K562 (cell line): ENCODE results near the gene R3HDM1. TPM values are rescaled to one million over a fixed set of nuclear protein-coding genes. Genes with fewer than 3 reads are reported as not detected.

Experiments used
- ATAC-seq: fragments of 200-7000 bp; cut with Tn5 transposase; 3 replicates; pipeline ENCODE4 v1.9.1; 2020; ENCODE audit warnings: moderate library complexity
- BruUV-seq: library from RNA; stranded (reverse); fragments of 400-500 nt; replicated peaks from 2 replicates; lab custom pipeline; 2021; lab: Mats Ljungman, UMichigan
- CTCF ChIA-PET: fragments of 300-600 bp; formaldehyde crosslinking; extraction: SDS; loops from one replicate; lab custom pipeline; 2021; ENCODE audit warnings: low intra/inter-chr PET ratio; lab: Yijun Ruan, JAX
- POLR2A ChIA-PET: fragments of 300-600, 350-650 bp; sonication (Branson Sonifier 250); formaldehyde crosslinking; extraction: SDS; loops from one replicate; lab custom pipeline; 2021; ENCODE audit warnings: antibody characterized with exemption, inconsistent platforms; lab: Yijun Ruan, JAX
- DNase-seq, 4 experiments: peaks; one replicate each; pipeline versions ENCODE4 v3.0.0 to v3.0.0-alpha.2; 2011 to 2018; ENCODE audit warnings: low spot score in 3 of 4, mixed read lengths in 3 of 4; ENCODE audit errors: extremely low read depth in 1 of 4
- FAIRE-seq: peaks from 2 replicates; lab custom pipeline; 2011; peaks lifted over from hg19 to GRCh38; lab: Jason Lieb, UNC
- H2AFZ ChIP-seq: 2 replicates; pipeline ENCODE4 v1.6.0; 2011; ENCODE audit warnings: low read depth, low read length, control low read depth, inconsistent platforms
- H3K27ac ChIP-seq: fragments of 200-600 bp; 3 replicates; pipeline ENCODE4 v1.8.0; 2011; ENCODE audit warnings: low read depth, mild to moderate bottlenecking, control low read depth, inconsistent platforms, low read length, moderate library complexity, mixed read lengths; ENCODE audit errors: extremely low read depth
- H3K27me3 ChIP-seq, 2 experiments: fragments of 300-600 bp in 1 of 2; 2 replicates in 1 of 2; 3 replicates in 1 of 2; pipeline versions ENCODE4 v1.6.0 to v1.8.0; 2011; ENCODE audit warnings: inconsistent platforms in 2 of 2, low read length in 2 of 2, mild to moderate bottlenecking in 1 of 2, mixed read lengths in 1 of 2, moderate library complexity in 1 of 2; ENCODE audit not compliant: control insufficient read depth in 2 of 2, insufficient read depth in 2 of 2
- H3K36me3 ChIP-seq: fragments of 300-600 bp; 3 replicates; pipeline ENCODE4 v1.8.0; 2011; ENCODE audit warnings: mild to moderate bottlenecking, low read length, inconsistent platforms; ENCODE audit not compliant: control insufficient read depth, insufficient read depth
- H3K4me1 ChIP-seq, 2 experiments: fragments of 200-600 bp in 1 of 2; replicated peaks in 1 of 2; 2 replicates in 1 of 2; 3 replicates in 1 of 2; pipeline versions ENCODE4 v1.5.1 to v1.8.0; 2011; ENCODE audit warnings: inconsistent platforms in 2 of 2, low read length in 2 of 2, mild to moderate bottlenecking in 1 of 2, mixed read lengths in 1 of 2, moderate library complexity in 1 of 2; ENCODE audit not compliant: control insufficient read depth in 2 of 2, insufficient read depth in 2 of 2
- H3K4me2 ChIP-seq: 2 replicates; pipeline ENCODE4 v1.6.1; 2011; ENCODE audit warnings: low read length, control low read depth, inconsistent platforms, mixed read lengths; ENCODE audit not compliant: insufficient read depth
- H3K4me3 ChIP-seq: fragments of 200-600 bp; sonication (generic), shearing (Covaris generic); 2 replicates; pipeline ENCODE4 v1.5.1; 2016; ENCODE audit warnings: control low read depth, inconsistent platforms
- H3K79me2 ChIP-seq: fragments of 200-600 bp; 3 replicates; pipeline ENCODE4 v1.8.0; 2011; ENCODE audit warnings: low read length, inconsistent platforms; ENCODE audit not compliant: control insufficient read depth, insufficient read depth
- H3K9ac ChIP-seq, 2 experiments: 2 replicates each; pipeline versions ENCODE4 v1.6.0 to v1.6.1; 2011; ENCODE audit warnings: low read depth in 2 of 2, low read length in 2 of 2, control low read depth in 1 of 2, inconsistent platforms in 1 of 2, mild to moderate bottlenecking in 1 of 2, mixed read lengths in 1 of 2; ENCODE audit not compliant: insufficient read depth in 1 of 2
- H3K9me1 ChIP-seq: one replicate; pipeline ENCODE4 v1.6.0; 2011; ENCODE audit warnings: inconsistent platforms, mild to moderate bottlenecking, low read length, moderate library complexity; ENCODE audit not compliant: control insufficient read depth, insufficient read depth
- H3K9me3 ChIP-seq: replicated peaks from 2 replicates; pipeline ENCODE4 v1.5.1; 2011; ENCODE audit warnings: low read depth, low read length, inconsistent platforms; ENCODE audit not compliant: control insufficient read depth, insufficient read depth
- H4K20me1 ChIP-seq: replicated peaks from 2 replicates; pipeline ENCODE4 v1.6.1; 2011; ENCODE audit warnings: low read length, inconsistent platforms, mixed read lengths; ENCODE audit not compliant: control insufficient read depth, insufficient read depth
- CBX5 ChIP-seq: IDR thresholded peaks from 2 replicates; pipeline ENCODE4 v1.6.1; 2014; ENCODE audit warnings: low read depth, borderline replicate concordance
- FOXA3 ChIP-seq, 2 experiments: fragments of 450-650 bp in 1 of 2; sonication (generic) in 1 of 2; formaldehyde crosslinking; IDR thresholded peaks in 1 of 2; conservative IDR thresholded peaks in 1 of 2; 2 replicates each; pipeline versions ENCODE4 v1.4.0 to v1.8.0; 2020 to 2022; ENCODE audit warnings: mild to moderate bottlenecking in 2 of 2, missing genetic modification reagents in 1 of 2
- HDAC3 ChIP-seq: fragments of 450-650 bp; IDR thresholded peaks from 2 replicates; pipeline ENCODE4 v1.6.1; 2018; ENCODE audit warnings: borderline replicate concordance, mild to moderate bottlenecking, moderate library complexity; ENCODE audit not compliant: partially characterized antibody
- HEY1 ChIP-seq: fragments of 250-450 bp; sonication (Bioruptor Pico); IDR thresholded peaks from 2 replicates; pipeline ENCODE4 v1.5.0; 2020; ENCODE audit warnings: mild to moderate bottlenecking, moderate library complexity, borderline replicate concordance
- HMG20B ChIP-seq: fragments of 250-450 bp; sonication (Bioruptor Pico); IDR thresholded peaks from 2 replicates; pipeline ENCODE4 v1.5.0; 2021; ENCODE audit warnings: mild to moderate bottlenecking
- MYBL2 ChIP-seq, 2 experiments: fragments of 450-650 bp in 1 of 2; sonication (generic) in 1 of 2; formaldehyde crosslinking in 1 of 2; IDR thresholded peaks; 2 replicates each; pipeline versions ENCODE4 v1.6.1 to v1.8.1; 2017 to 2022; ENCODE audit warnings: borderline replicate concordance in 1 of 2, inconsistent platforms in 1 of 2, low read depth in 1 of 2, mild to moderate bottlenecking in 1 of 2, missing genetic modification reagents in 1 of 2, moderate library complexity in 1 of 2
- PCBP2 ChIP-seq: fragments of 200-400 bp; formaldehyde crosslinking; IDR thresholded peaks from 2 replicates; pipeline ENCODE4 v1.6.1; 2018; ENCODE audit warnings: low read length, low read depth, mild to moderate bottlenecking, moderate library complexity; ENCODE audit not compliant: poor library complexity, severe bottlenecking
- POLR2G ChIP-seq: fragments of 200-400 bp; formaldehyde crosslinking; IDR thresholded peaks from 2 replicates; pipeline ENCODE4 v1.6.1; 2017; ENCODE audit warnings: low read depth, mild to moderate bottlenecking, antibody characterized with exemption, low read length, moderate library complexity
- ZNF75A ChIP-seq: fragments of 450-650 bp; formaldehyde crosslinking; IDR thresholded peaks from 2 replicates; pipeline ENCODE4 v1.4.0; 2020; ENCODE audit warnings: mild to moderate bottlenecking
- WGBS: fragments of 100-300 bp; shearing (Covaris generic); methylation state at CpG from one replicate; pipeline ENCODE4 v1.1.6; 2016; ENCODE audit warnings: low coverage, mixed read lengths; ENCODE audit not compliant: insufficient coverage; ENCODE audit errors: missing lambda C conversion rate; 5-methylcytosine and 5-hydroxymethylcytosine counted together
- in situ Hi-C: fragments of 300-500 bp; cut with MboI; formaldehyde crosslinking; loops from 4 replicates; pipeline ENCODE4 v1.15.0; 2018; ENCODE audit warnings: inconsistent platforms, mixed read lengths
- intact Hi-C: fragments of 100-400 bp; cut with micrococcal nuclease; formaldehyde crosslinking; loops from 2 replicates; pipeline ENCODE4 v1.14.2; 2022
- polyA plus RNA-seq, 8 experiments: library from polyadenylated mRNA; depleted of rRNA in 4 of 8; stranded (reverse) in 5 of 8; unstranded in 3 of 8; fragments of >200 nt; fragmentation: Nextera tagmentation in 2 of 8; fragmentation: Illumina TruSeq in 1 of 8; extraction: Ambion mirVana in 2 of 8; extraction: Trizol in 1 of 8; gene quantifications; 2 replicates each; pipeline versions ENCODE4 v1.2.1 to v1.2.3, GENCODE V29; 2011 to 2014; ENCODE audit warnings: inconsistent platforms in 1 of 8, missing spikeins in 1 of 8
- total RNA-seq, 7 experiments: library from RNA; depleted of rRNA in 6 of 7; stranded (reverse); fragments of >200 nt in 6 of 7; fragmentation: Illumina TruSeq in 2 of 7; extraction: Trizol in 2 of 7; gene quantifications; 2 replicates each; pipeline versions ENCODE4 v1.2.1 to v1.2.3, GENCODE V29; 2011 to 2021; ENCODE audit warnings: low replicate concordance in 1 of 7

R3HDM1 gene
- total and polyA plus RNA-seq, 9 of the 15 experiments (the other 6 are each of a cell fraction or from before 2014, with no cell fraction given): 12.4 to 89.4 (median 31.0) TPM

- Histone ChIP-seq H3K27ac (no peak overlapping the region), H2AFZ (no peak overlapping the region), H3K4me1 (no peaks in the 10 kb centered on the region), H3K4me3 (no peak overlapping the region), H3K36me3 (peaks cover 20% of the 10 kb centered on the region; the same call in 1 of the 3 replicates), H4K20me1 (no peaks in the 10 kb centered on the region), H3K27me3 (no peaks in the 10 kb centered on the region), H3K4me2 (no peak overlapping the region), H3K9ac (no peak overlapping the region), H3K9me1 (no peaks in the 10 kb centered on the region), H3K79me2 (no peaks in the 10 kb centered on the region), H3K9me3 (no peaks in the 10 kb centered on the region)
- in situ Hi-C loops (no loop called here), intact Hi-C loops (no loop called here)
- ATAC-seq (no peak), FAIRE-seq (no peak), DNase-seq (no peak)
- ChIA-PET CTCF (no interaction called here), POLR2A (no interaction called here)
- WGBS: 56% methylated on average over 1 of the region's 1 CpG
- no TSS peak for BruUV-seq
- TF ChIP-seq HEY1 (CRISPR knock-in tag) (no peak), PCBP2 (no peak), MYBL2 (IDR thresholded peaks at IDR 0.05; ENCODE audit: low read depth) (no peak), MYBL2 (CRISPR knock-in tag; IDR thresholded peaks at IDR 0.05; ENCODE audit: borderline replicate concordance) (no peak), POLR2G (no peak), CBX5 (no peak), ZNF75A (CRISPR knock-in tag) (no peak), HMG20B (no peak), HDAC3 (no peak), FOXA3 (CRISPR knock-in tag; conservative IDR thresholded peaks at IDR 0.05 in 1 of 2, IDR thresholded peaks at IDR 0.05 in 1 of 2) (no peak)
These were observed 99.2 kb downstream of the R3HDM1 start for GRCh38 chr2:135630488-135630887.
